Activated CD8-positive, alpha-beta memory T cell treated with anti-CD3 and anti-CD28 coated beads for 48 hours (primary cell): ENCODE measurements around the gene GALNT14.

Experiments
- DNase-seq, 3 experiments: peaks; one replicate each; pipeline ENCODE4 v3.0.0-alpha.2; 2020; ENCODE audit warnings: low read depth in 2 of 3, low spot score in 2 of 3

The GALNT14 gene

DNA sequence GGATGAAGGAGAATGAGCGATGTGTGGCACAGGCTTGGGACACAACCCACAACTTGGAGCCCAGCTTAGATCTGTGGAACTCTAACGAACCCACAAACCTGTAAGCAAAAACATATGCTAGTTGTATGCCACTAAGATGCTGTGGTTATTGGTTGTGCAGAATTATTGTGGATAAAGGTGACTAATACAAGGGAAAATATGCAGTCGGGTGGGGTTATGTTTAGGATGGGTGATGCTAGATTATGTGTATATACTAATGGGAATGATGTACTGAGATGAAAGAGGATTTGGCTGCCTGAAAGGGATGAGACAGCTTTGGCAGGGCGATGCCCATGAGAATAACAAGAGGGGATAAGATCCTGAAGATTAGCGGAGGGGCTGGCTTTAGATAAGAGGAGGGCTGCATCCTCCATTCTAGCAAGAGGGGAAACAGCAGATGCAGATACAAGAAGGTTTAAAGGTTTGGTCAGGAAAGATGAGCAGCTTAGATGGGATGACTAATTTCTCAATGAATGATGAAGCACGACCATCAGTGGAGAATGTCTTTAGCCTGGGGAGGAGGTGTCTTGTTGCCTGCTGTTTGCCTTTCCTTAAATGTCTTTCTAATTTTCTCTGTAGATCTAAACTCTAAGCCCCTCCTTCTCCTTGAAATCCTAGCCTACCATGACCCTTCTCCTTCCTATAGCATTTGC, 49.6 kb downstream of the GALNT14 start:
- DNase-seq = no peak

DNA sequence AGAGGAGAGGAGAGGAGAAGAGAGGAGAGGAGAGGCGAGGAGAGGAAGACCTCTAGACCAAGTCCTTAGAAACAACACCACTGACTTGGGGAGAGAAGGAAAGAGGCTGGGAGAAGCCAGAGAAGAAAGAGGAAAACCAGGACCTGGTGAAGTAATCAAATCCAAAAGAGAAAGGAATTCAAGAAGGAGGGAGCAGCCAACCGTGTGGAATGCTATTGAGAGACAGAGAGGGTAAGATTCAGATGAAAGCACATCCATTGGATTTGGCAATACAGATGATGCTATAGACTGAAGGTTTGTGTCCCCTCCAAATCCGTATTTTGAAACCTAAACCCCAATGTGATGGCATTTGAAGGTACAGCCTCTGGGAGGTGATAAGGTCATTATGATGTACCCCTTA, 50.7 kb downstream of the GALNT14 start:
- DNase-seq = no peak

DNA sequence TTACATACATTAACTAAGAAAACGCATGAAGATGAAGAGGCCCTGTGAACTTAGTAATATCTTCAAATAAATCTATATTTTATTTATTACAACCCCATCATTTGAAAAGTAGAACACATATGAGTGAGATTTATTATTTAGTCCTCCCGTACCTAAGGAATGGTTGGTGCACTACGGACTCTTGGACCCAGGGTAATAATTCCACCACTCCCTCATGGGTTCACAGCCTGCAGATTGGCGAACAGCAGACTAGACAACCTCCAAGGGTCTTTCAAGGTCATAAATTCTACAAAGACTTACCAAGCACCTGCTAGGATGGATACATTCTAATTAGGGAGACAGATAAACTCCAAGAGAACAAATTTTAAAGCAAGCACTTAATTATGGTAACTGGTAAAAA, 51.6 kb downstream of the GALNT14 start:
- no peak for DNase-seq

DNA sequence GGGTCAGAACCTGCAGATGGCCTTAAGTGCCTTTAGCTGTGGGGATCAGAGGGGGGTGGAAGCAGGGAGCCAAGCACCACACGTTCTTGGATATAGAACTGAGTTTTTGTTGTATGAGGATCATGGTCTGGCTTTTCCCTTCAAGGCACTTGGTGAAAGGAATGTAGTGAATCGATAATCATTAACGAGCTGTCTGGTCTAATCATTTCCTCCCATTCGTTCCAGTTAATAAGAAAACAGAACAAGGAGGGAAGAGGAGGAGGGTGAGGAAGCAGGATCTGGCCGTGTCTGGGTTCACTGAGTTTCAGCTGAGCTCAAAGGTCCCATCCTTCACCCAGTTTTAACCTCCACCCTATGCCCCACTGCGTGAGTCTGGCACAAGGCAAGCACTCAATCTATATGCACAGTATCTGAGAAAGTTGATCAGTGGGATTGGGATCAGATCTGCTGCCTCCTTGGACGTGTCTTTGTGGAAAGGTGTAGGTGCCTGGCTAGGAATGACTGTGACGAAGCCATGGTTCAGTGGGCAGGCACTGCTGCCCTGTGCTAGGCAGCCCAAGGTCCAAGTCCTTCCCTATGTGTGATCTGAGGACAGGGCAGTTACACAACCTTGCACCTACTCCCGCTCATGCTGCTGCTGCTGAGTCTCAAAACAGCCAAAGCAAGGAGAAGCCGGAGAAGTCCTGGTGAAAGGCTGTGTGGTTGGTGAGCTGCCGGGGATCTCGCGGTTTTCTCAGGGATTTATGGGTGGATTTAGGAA, 54.8 kb downstream of the GALNT14 start:
- DNase-seq = no peak

DNA sequence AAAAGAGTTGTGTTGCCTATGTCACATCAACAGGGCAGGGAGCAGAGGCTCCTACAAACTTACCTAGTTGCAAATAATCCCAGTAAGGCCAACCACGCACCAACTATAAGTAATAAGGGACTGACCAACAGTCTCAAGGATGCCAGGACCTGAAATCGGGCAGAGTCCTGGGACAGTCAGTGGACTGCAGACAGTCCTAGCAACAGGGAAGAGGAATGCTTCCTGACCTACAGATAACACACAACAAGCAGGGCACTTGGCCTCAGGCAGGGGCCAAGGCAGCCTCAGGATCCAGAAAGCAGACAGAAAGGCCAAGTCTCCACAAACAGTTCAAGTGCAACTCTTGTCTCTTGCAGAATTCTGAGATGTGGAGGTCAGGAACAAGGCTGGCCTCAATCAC, 56.2 kb downstream of the GALNT14 start:
- no peak for DNase-seq

DNA sequence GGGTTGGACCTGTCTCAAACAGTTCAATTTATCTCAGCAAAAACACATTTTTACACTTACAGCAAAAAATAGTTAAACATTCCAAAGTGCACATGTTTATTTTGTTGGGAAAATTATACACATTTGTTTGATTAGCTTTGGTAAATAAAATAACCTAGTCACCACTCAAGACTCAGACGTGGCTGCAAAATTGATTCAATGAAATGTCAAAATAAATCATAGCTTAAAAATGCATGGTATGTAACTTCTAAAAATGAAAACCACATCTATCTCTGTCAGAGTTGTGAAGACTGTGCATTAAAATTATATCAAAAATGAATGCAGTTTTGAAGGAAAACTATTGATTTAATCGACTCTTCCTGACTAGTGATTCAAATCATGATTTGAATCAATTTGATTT, 56.7 kb downstream of the GALNT14 start:
- DNase-seq = no peak

DNA sequence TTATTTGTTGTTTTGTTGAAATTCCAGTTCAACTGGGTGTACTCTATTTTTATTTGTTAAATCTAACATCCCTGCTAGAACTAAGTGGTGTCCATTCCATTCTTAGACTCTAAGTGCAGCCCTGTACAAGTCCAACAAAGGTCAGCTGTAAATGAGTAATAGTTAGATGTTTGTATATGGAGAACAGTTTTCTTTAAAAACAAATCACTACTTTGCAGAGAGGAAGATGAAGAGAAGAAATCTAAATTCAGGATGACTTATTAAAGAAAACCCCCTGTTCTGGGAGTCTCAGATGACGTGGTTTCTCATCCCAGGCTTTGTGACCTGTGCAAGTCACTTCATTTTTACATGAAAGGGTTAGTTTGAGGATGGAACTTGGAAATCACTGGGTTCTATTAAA, 57.9 kb downstream of the GALNT14 start:
- DNase-seq = no peak

DNA sequence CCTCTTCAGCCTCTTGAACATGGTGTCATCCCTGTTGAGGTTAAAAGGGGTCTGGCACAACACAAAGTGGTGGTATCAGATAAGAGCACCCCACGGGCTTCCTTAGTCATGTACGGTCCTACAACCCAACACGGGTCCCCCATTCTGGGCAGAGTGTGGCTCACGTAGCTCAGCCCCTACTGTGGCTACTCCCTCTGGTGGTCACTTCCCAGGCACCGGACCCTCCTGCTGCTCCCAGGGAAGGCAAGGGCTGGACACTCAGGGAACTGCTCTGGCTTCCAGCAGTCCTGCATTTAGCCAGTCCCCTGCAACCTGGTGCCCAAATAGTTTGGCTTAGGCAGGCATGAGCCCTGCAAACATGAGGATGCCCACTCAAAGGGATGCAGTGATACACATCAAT, 58.6 kb downstream of the GALNT14 start:
- DNase-seq = no peak

DNA sequence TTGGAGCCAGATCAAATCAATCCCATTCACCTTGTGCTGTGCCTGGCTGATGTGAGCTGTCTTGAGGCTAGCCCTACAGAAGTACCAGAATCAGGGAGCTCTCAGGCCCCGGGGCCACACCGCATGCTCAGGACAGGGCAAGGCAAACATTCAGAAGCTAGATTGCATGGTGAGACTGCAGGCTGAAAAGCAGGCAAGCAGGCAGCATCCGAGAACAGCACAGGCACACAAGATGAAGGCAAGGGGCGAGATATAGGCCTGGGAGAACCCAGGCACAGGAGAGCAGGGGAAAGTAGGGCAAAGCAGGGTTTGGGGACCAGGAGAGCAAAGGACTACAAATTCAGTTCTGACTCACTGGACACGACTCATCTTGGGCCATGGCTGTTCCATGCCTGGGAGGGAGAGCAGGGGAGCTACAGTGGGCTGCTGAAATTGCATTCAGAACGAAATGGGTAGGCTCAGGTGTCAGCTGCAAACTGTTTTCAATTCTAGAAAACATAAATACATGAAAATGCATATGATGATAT, 59.6 kb downstream of the GALNT14 start:
- no peak for DNase-seq

DNA sequence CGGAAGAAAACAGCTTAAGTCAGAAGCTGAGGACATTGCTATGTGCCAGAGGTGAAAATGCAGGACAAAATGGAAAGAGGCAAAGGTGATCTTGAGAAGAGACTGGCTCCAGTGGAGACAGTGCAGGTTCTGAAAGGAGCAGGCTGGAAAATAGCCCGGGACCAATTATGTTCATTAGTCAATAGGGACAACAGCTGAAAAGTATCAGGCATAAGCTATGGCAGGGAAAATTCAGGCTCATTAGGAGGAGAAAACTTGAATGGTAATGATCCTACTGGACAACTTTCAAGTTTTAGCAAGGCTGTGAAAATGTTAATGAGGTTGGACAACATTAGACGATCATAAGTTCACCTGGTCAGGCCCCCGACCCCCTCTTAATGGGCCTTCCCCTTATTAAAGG, 60.2 kb downstream of the GALNT14 start:
- no peak for DNase-seq

DNA sequence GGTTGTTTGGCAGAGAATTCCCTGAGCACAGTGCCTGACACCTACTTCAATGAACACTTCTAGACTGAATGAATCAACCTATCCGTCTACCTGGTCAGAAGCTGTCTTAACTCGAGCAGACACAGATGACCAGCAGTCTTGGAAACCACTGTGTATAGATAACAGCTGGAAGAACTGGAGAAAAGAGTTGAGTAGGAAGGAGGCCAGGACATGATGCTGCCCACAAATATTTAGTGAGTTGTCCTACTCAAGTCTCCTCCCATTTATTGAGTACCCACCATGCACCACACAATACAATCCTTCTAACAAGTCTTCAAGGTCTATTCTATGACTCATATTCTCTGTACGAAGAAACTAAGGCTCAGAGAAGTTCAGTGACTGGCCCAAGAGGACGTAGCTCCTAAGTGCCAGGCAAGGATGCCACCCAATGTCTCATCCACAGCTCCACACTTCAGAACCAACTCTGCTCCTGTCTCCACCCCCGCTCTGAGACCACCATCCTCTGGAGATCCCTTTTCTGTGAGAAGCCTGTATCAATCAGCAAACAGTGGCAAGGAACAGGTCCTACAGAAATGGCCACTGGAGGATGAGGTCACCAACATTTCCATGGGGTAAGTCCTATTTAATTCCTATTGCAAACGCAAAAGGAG, 62.2 kb downstream of the GALNT14 start:
- DNase-seq = no peak

DNA sequence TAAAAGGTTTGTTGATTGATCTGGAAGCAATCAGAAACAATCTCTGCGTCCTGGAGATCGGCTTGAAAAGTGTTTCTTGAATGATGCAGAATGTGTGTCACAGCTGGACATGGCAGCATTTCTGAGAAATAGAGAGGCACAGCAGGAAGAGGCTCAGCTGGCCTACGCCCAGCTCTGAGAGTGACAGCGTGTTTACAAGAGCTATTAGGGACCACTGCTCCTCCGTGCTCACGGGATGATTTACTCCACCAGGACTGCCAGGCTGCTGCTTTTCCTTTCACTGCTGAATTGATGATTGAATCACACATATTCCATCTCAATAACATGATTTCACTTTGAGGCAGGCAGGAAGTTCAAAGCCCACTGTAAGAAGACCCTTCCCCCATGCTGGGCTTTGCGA, 62.8 kb downstream of the GALNT14 start:
- DNase-seq = no peak

DNA sequence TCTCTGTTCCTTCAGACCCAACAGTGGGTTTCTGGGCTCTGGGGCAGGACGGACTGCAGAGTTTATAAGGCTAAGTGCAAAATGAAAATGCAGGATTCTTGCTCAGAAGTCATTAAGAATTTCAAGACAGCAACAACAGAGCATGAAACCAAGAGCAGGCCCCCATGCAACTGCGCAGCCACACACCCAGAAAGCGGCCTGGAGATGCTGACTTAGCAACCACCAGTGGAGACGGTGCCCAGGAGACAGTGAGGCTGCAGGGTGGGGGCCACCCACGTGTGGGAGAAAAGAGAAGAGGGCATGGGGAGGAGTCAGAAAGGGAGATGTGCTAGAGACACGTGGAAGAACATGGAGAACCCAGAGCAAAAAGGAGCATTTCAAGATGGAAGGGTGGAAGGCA, 66.5 kb downstream of the GALNT14 start:
- DNase-seq = no peak

DNA sequence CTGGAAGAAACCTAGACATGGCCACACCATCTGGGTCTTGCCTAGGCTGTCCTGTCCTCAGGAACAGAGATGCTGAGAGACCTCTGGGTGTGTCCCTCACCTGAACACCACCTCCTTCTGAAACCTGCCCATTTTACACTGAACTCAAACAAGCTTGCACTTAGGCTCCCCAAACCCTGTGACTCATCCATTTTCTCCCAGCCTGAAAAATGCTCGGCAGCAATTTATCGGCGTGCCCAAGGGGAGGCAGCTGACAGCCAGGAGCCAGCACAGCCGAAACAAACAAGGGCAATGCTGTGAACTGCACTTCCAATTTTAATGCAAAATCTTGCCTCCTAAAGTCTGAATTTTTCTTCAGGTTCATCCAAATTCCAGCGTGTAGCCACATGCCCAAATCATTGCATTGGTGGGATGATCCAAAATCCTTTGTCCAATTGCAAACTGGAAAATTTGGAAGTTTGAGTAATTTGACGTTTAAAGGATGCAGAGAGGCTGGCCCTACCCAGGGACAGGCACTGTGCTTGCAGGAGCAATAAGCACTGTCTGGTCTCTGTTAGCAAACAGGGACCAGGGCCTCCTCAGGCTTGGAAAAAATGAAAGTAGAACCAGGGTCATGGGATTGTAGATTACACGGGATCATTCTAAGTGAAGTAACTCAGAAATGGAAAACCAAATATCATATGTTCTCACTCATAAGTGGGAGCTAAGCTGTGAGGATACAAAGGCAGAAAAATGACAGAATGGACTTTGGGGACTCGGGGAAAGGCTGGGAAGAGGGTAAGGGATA, 67.7 kb downstream of the GALNT14 start:
- DNase-seq = no peak

DNA sequence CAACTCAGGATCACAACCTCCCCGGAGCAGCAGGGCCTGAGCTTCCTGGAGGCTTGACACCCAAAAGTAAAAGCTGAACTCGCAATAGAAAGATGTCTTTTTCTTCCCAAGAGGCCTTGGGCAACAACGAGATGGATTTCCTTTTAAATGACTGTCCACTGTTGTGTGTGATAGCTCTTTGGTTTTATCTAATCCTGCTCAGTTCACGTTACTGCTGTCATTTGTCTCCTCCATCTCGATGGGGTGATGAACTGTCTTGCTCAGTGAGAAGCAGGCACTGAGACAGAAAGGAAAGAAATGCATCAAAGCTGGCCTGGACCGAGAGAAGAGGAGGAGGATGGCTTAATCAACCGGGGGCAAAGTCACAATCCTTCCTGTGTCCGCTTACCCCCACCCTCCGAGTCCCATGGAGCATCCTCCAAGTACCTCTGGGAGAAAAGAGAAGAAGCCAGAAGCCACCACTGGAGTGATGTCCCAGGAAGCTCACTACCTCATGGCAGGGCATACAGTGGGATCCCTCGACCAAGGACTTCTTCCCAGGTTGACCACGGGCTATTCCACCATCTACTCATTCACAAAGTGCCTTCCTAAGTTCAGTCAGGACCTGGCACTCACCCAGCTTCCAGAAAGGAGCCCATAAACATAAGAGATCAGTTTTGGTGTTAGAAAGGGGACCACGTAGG, 68.5 kb downstream of the GALNT14 start:
- DNase-seq = no peak

DNA sequence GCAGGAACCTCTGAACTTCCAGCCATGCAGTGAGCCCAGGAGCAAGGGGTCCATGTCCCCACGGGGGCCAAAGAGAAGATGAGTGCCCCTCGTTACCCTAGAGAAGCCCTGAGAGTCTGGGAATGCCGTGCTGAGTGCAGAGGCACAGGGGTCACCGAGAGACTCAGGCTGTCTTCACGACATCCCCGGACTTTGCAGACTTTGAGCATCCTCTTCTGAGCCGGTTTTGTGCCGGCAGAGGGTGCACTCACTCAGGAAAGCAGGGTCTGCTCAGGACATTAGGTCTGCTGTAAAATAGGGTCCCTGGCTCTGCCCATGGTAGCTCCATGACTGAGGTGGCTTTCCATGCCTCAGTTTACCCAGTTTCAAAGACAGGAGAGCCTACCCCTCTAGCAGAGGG, 71.0 kb downstream of the GALNT14 start:
- no peak for DNase-seq

DNA sequence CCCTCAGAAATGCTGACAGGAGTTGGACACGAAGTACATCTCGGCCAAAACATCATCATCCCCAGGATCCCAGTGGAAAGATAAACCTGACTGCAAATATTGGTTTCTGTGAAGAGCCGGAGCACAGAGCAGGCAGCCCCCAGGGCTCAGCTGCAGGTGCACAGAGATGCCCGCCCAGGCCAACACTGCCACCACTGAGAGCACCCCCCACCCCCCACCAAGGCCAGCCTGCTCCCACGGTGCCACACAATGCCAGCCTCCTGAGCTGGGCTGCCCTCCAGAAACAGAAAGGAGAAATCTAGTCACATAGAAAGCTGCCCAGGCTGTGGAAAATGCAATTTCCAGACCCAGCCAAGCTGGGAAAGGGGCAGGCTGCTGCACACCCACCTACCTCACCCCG, 71.7 kb downstream of the GALNT14 start:
- no peak for DNase-seq

DNA sequence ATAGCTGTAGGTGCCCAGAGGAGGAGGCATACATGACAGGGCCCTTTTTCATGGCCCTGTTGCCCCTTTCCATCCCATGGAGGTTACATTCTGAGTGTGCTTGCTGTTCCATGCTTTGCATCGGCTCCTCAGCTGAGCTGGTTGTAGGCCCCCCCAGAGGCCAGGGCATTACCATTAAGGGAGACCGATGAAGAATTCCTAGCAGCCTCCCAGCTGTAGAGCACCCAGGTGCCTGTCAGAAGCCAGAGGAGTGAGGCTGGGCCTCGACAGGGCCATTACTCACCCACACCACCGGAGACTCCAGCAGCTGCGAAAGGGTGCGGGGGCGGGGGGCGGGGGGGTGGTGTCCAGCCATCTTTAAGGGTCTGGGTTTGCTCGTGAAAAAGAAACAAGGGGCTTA, 72.2 kb downstream of the GALNT14 start:
- DNase-seq = no peak

DNA sequence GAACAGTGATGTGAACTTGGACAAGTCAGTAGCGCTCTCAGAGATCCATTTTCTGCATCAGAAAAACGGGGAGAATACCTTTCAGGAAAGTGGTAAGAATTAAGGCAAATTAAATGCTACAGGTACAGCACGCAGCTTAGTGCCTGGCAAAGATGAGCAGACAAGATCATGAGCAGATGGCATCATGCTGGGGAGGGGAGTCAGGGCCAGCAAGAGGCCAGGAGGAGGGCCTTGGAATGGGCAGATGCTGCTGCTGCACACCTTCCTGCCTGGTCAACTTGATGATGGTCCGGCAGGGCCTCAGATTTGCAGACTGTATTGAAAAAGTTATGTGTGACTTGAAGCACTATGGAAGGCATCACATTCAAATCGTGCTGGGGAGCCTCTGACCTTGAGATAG, 72.9 kb downstream of the GALNT14 start:
- DNase-seq = no peak

DNA sequence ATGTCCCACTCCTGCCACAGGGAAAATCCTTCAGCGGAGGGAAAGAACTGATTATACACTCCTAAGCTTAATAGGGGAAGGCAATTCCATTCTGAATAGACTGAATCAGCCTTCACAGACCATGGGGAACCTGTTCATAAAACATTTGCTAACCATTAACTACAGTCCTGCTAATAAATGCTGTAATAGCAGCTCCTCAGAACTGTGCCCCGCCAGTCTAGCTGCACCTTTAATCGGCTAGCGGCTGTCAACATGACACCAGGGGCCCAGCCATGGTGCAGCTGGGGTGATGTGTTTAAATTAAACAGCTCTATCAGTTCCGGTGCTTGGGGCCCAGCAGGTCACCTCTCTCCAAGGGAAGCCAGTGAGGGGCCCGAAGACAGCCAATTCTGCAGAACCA, 77.8 kb downstream of the GALNT14 start:
- no peak for DNase-seq
